HPDE6-E6E7 (cell line): ENCODE data around the gene CABP4.

Experiments
- DNase-seq: peaks from one replicate; pipeline ENCODE4 v3.0.0; 2011; ENCODE audit warnings: missing footprints; ENCODE audit errors: extremely low spot score

The CABP4 gene

GRCh38 chr11:67435727-67436458 lies 19.3 kb upstream of the CABP4 start:
- no peak for DNase-seq

- DNase-seq = no peak
Observed at GRCh38 chr11:67436459-67437081, 18.6 kb upstream of the CABP4 start.

GRCh38 chr11:67437082-67437808 lies 17.9 kb upstream of the CABP4 start, which contains the start of gene PTPRCAP:
TSS of gene PTPRCAP (minus strand) at chr11:67437682. CDS start at chr11:67437619, 63 bp downstream.
- DNase-seq = no peak

- DNase-seq = no peak
Observed at GRCh38 chr11:67437809-67438157, 17.4 kb upstream of the CABP4 start.

- DNase-seq = no peak
Observed at GRCh38 chr11:67438158-67438902, 16.8 kb upstream of the CABP4 start.

GRCh38 chr11:67439321-67440228 lies 15.6 kb upstream of the CABP4 start:
- DNase-seq = no peak

GRCh38 chr11:67440229-67441097 lies 14.7 kb upstream of the CABP4 start:
- no peak for DNase-seq

- no peak for DNase-seq
Observed at GRCh38 chr11:67441098-67441563, 14.0 kb upstream of the CABP4 start.

GRCh38 chr11:67441731-67442351 lies 13.3 kb upstream of the CABP4 start:
- no peak for DNase-seq

GRCh38 chr11:67442504-67443404 lies 12.4 kb upstream of the CABP4 start:
- DNase-seq = no peak

- DNase-seq = no peak
Observed at GRCh38 chr11:67445515-67445914, 9.6 kb upstream of the CABP4 start.

- no peak for DNase-seq
Observed at GRCh38 chr11:67448220-67448609, 6.9 kb upstream of the CABP4 start.

- DNase-seq = no peak
Observed at GRCh38 chr11:67449116-67449844, 5.9 kb upstream of the CABP4 start.

GRCh38 chr11:67450796-67451657 lies 4.1 kb upstream of the CABP4 start:
- no peak for DNase-seq

GRCh38 chr11:67451658-67451976 lies 3.5 kb upstream of the CABP4 start:
- no peak for DNase-seq

- DNase-seq = no peak
Observed at GRCh38 chr11:67452141-67452952, 2.8 kb upstream of the CABP4 start, which contains the start of gene GPR152. TSS of gene GPR152 (minus strand) at chr11:67452729. CDS start at chr11:67452724, 5 bp downstream.
